Fibroblast of skin of abdomen (primary cell): Measurements from ENCODE around the gene TRAPPC6A. TPM values are rescaled to one million over a fixed set of nuclear protein-coding genes. Genes with fewer than 3 reads are reported as not detected.

ENCODE experiments used
- DNase-seq: peaks from one replicate; pipeline ENCODE4 v3.0.0-alpha.2; 2013
- polyA plus RNA-seq, 2 experiments: library from polyadenylated mRNA; unstranded; fragments of 120-200 nt; gene quantifications; one replicate each; pipeline ENCODE4 v1.2.1, GENCODE V29; 2013; ENCODE audit not compliant: insufficient read length in 2 of 2

The TRAPPC6A gene, protein sequence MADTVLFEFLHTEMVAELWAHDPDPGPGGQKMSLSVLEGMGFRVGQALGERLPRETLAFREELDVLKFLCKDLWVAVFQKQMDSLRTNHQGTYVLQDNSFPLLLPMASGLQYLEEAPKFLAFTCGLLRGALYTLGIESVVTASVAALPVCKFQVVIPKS
- 14.1 TPM for polyA plus RNA-seq (2013, experiment 1 of 2; ENCODE audit: insufficient read length)
- polyA plus RNA-seq (2013, experiment 2 of 2; ENCODE audit: insufficient read length), result 12.3 TPM

DNA sequence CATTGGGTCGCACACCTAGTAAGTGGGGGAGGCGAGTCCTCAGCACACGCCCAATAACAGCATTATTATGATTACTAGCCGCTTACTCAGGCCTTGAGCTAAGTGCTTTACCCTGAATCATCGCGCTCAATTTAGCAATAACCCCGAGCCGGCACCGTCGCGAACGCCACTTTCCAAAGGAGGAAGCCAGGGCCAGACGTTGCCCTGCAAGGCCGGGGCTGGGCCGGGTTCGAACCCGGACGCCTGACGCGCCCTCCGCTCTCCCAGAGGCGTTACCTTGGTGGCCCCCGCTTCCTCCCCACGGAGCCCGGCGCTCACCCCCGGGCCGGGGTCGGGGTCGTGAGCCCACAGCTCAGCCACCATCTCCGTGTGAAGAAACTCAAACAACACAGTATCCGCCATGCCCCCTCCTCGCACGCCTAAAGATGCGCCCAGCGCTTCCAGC lies at the start of gene TRAPPC6A:
TRAPPC6A (minus strand) TSS at position 421 of the 445 bp plus-strand sequence; CDS start at position 402, 19 bp downstream.
- DNase-seq, result peak; percentile 36

DNA sequence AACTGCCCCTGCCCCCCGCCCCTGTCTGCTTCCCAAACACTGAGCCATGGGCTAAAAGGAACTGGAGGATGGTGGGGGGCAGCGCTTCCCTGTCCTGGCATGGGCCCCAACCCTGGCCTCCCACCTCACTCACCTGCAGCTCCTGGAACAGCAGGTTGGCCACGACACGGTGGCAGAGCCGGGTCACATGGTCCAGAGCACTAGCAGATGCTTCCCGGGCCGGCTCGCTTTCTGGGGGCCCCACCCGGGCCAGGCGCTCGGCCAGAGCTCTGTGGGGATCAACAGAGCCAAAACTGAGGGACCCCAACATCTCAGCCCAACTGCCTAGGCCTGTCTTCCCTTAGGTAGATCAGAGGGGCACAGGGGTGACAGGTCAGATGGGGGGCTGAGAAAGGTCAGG lies 46.6 kb upstream of the TRAPPC6A start:
- no peak for DNase-seq

DNA sequence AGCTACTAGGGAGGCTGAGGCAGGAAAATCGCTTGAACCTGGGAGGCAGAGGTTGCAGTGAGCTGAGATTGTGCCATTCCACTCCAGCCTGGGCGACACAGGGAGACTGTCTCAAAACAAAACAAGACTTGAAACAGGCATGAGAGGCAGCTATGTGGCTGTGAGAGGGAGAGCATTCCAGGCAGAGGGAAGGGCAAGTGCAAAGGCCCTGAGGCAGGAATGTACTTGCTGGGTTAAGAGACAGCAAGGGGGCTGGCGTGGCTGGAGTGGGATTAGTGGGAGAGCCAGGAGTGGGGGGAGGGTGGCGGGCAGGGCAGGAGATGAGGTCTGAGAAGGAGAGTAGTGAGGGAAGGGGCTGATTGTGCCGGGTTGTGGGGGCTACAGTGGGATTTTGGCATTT lies 45.8 kb upstream of the TRAPPC6A start:
- no peak for DNase-seq

DNA sequence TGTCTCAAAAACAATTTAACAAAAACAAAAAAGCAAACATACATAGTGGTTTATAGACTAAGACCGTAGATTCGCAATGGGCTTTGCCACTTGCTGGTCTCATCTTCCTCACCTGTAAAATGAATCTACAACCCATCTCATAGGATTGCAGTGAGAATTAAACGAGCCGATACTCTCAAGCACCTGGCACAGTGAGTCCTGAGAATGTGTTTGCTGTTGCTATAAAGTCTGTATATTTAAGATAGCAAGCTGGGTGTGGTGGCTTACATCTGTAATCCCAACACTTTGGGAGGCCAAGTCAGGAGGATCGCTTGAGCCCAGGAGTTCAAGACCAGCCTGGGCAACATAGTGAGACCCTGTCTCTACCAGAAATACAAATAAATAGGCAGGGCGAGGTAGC lies 44.7 kb upstream of the TRAPPC6A start:
- no peak for DNase-seq

DNA sequence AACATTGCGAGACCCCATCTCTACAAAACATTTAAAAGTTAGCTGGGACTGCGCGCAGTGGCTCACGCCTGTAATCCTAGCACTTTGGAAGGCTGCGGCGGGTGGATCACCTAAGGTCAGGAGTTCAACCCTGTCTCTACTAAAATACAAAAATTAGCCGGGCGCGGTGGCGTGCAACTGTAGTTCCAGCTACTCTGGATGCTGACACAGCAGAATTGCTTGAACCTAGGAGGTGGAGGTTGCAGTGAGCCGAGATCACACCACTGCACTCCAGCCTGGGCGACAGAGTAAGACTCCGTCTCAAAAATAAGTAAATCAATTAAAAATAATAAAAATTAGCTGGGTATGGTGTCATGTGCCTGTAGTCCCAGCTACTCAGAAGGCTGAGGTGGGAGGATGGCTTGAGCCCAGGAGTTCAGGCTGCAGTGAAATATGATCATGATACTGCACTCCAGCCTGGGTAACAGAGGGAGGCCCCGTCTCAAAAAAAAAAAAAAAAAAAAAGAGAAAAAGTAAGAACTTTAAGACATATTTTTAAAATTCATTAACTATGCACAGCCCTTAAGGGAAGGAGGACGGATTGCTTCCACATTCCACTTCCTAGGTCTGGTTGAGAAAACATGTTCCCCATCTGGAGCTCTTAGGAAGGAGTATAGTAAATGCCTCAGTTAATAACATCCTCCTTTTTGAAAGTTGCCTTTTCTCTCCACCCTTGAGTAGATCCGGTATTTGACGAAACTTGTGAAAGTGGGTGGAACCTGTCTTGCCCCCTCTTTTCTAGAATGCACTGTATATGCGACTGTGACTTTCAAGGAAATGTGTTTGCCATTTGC lies 41.1 kb upstream of the TRAPPC6A start:
- DNase-seq, result no peak

DNA sequence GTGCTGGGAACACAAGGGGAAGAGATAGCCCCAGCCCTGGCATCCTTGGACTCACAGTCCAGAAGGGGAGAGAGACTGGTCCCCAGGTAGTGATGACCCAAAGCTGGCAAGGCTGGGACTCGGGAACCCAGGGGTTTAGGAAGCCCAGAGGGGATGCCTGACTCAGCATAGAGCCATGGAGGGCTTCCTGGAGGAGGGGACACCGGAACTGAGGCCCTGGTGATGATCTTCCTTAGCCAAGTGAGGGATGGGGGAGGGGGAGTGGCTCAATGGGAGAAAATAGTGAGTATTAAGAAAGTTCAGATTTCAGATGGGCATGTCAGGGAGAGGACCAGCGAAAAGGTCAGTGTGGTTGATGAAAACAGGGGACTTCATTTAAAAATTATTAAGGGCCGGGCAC lies 40.4 kb upstream of the TRAPPC6A start:
- DNase-seq, result no peak

DNA sequence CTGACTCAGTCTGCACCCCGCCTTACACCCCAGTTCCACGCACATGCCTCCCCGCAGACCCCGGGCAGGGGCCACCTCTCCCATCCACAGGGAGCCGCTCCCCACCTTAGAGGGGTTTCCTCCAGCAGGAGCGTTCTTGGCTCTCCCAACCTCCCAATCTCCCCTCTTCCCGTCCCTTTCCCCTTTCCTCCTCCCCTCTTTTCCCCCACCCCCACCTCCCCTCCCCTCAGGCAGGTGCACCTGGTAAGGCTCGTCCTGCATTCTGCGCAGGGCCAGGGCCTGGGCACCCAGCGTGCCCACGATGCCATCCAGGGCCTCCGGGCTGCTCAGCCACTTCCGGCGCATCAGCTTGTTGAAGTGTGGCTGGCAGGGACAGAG lies 39.9 kb upstream of the TRAPPC6A start:
- no peak for DNase-seq

DNA sequence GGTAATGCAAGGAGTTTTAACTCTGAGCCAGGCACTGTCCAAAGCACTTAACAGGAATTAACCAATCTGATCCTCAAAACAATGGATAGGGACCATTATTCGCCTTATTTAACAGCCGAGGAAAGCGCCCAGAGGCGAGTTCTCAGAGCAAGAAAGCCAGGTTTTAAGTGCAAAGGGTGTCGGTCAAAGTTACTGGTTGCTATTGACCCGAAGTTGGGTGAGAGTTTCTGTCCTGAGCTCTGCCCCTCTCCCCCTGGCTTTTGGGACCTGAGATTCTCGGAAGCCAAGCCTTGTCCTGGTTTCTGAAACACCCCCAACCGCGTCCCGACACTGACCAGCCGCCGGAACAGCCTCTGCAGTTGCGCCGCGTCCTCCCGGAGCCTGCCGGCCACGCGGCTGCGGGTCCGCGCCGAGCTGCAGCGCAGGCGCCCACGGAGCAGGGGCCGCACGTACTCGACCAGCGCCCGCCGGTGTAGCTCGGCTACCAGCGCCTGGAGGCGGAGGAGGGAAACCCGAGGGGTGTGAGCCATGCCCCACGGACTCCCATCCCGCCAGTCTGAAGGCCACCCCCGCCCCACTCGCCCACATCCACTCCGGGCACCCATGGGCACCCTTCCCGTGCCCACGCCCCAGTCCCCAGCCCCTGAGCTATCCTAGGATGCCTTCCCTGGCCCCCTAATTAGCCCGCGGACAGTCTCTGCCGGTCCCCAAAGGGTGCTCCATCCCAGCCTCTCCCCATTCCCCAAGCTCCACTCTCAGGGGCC lies 39.3 kb upstream of the TRAPPC6A start:
- DNase-seq, result no peak

DNA sequence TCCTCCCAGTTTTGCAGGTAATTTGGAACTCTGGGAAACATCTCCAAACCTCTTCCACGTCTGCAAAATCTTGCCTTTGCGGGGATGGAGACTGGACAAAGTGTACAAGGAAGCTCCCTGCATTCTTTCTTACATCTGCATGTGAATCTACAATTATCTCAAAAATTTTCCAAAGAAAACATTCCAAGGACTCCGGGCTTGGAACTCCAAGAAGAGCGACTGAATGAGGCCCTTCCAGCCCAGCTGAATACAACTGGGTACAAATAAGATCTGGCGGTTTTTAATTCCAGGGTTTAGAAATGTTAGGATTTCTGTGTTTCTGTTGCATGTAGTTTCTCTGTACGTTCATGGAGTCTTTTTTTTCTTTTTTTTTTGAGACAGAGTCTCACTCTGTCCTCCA lies 38.6 kb upstream of the TRAPPC6A start:
- DNase-seq, result peak; percentile 12

DNA sequence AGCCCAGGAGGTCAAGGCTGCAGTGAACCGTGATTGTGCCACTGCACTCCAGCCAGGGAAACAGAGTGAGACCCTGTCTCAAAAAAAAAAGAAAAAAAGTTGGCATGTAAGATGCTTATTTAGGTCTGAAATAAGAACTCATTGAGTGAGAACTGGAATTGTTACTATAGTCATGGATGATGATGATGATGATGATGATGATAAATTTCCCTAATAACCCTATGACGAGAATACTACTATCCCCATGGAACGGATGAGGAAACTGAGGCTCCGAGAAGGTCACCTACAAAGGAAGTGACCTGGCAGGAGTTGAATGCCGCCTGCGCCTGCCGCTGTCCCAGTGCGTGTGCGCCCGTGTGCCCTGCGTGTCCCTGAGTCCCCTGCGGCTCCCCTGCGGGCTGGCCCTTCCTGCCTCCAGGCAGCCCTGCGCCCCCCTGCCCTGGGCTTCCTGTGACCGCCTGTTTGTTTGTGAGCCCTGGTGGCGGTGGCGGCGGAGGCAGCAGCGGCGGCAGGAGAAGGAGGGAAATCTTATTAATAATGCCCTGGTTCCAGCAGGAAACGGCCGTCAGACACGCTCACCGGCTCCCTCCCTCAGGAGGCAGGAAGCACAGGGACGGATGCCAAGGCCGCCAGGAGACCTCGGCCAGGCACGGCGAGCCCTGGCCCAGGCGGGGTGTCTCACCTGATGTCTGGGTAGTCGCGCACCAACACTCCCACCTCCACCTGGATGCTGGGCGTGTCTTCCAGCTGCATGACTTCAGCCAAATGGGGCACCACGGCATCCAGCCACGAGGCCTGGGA lies 37.6 kb upstream of the TRAPPC6A start:
- no peak for DNase-seq

DNA sequence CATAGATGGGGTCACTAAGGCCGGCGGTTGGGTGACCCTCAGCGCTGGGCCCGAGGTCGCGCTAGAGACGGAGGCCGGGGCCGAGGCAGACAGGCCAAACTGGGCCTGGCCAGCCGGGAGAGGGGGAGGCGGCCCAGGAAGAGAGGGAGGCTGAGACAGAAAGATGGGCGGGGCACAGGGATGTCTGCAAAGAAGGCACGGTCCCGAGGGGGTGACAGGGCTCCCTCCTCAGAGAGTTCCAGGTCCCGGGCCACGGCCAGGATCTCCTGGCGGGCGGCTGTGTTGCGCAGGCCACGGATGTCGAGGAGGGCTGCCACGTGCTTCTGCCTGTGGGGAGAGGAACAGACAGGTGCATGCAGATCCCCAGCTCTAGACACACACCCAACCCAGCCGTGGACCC lies 35.0 kb upstream of the TRAPPC6A start:
- DNase-seq, result no peak

DNA sequence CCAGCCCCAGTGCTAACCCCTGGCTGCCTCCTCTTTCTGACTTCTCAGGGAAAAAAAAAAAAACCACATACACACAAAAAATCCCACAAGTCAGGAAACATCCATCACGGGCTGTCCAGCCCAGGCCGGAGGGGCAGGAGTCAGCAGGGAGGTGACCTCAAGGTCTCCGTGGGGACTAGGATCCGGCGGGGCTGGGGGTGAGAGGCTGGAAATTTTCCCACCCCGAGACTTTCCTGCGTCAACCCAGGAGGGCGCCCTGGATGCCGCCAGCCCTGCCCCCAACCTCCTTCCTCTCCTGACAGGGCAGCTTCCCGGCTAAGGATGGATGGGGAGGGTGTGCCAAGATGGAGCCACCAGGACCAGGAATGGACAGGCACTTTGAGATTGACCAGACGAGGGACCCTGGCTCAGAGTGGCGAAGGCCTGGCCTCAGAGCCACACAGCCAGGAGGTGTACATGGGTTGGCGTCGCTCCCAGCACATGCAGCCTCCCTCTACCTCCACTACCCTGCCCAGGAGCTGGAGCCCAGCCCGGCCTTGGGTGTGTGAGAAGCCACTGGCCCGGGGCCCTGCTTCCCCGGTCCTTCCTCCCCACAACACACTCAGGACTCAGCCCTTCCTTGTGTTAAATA lies 33.8 kb upstream of the TRAPPC6A start:
- DNase-seq, result no peak

DNA sequence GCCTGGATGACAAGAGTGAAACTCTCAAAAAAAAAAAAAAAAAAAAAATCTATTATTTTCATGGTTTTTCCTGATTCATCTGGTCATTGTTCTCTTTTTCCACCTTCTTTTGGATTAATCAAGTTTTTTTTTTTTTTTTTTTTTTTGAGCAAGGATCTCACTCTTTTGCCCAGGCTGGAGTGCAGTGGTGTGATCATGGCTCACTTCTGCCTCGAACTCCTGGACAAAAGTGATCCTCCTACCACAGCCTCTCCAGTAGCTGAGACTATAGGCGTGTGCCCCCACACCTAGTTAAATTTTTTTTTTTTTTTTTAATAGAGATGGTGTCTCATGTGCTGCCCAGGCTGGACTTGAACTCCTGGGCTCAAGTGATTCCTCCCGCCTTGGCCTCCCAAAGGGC lies 28.3 kb upstream of the TRAPPC6A start:
- no peak for DNase-seq

DNA sequence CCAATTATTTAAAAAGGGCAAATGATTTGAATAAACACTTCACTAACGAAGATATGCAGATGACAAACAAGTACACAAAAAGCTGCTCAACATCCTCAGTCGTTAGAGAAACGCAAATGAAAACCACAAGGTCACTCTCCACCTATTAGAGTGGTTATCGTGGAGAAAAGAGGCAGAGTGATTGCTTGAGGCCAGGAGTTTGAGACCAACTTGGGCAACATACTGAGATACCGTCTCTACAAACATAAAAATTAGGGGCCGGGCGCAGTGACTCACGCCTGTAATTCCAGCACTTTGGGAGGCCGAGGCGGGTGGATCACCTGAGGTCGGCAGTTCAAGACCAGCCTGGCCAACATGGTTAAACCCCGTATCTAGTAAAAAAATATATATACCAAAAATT lies 27.8 kb upstream of the TRAPPC6A start:
- DNase-seq, result no peak

DNA sequence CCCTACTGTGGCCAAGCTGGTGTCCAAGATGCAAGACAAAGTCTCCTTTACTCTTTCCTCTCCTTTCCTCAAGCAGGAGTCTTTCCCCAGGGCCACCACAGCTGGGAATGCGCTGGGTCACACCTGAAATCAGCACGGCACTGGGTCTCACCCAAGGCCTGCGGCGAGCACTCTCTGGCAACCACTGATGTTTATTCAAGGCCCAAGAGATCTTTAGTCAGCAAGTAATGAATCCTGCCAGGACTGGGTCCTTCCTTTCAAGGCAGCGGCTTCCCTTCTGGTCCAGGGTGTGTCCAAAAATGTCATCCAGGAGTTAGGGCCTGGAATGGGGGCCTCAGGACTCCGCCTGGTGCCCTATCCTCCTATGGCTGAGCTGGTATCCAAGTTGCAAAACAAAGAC lies 24.6 kb upstream of the TRAPPC6A start:
- no peak for DNase-seq

DNA sequence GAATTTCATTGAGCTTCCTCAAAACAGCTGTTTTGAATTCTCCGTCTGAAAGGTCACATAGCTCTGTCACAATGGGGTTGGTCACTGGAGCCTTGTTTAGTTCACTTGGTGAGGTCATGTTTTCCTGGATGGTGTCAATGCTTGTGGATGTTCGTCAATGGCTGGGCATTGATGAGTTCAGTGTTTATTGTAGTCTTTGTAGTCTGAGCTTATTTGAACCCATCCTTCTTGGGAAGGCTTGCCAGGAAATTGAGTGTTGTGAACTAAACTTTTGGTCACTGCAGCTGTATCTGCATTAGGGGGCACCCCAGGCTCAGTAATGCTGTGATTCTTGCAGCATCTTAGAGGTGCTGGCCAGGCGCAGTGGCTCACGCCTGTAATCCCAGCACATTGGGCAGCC lies 22.5 kb upstream of the TRAPPC6A start:
- DNase-seq, result peak; percentile 38

DNA sequence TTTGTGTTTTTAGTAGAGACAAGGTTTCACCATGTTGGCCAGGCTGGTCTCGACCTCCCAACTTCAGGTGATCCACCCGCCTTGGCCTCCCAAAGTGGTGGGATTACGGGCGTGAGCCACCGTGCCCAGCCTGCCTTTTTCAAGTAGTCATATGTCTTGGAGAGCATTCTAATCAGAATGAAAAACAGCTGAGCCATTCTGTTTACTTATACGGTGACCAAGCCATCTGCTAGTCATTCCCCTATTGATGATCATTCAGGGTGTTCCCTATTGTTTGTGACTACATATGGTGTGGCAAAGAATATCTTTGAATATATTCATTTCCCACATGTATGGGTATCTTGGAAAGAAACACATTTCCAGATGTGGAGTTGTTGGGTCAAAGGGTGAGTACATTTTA lies 17.7 kb upstream of the TRAPPC6A start:
- DNase-seq, result no peak

DNA sequence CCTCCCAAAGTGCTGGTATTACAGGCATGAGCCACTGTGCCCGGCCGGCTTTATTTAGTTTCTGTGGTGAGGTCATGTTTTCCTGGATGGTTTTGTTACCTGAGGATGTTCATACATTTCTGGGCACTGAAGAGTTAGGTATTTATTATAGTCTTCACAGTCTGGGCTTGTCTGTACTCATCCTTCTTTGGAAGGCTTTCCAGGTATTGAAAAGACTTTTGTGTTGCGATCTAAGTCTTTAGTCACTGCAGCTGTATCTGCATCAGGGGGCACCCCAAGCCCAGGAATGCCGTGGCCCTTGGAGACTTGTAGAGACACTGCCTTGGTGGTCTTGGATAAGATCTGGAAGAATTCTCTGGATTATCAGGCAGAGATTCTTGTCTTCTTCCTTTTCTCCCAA lies 13.3 kb upstream of the TRAPPC6A start:
- DNase-seq, result no peak

DNA sequence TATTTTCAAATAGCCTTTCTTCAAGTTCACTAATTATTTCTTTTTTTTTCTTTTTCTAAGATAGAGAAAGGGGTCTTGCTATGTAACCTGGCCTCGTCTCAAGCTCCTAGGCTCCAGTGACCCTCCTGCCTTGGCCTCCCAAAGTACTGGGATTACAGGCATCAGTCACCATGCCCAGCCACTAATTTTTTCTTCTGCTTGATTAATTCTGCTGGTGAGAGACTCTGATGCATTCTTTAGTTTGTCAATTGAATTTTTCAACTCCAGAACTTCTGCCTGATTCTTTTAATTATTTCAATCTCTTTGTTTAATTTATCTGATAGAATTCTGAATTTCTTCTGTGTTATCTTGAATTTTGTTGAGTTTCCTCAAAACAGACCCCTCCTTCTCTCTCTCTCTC lies 11.9 kb upstream of the TRAPPC6A start:
- DNase-seq, result no peak

DNA sequence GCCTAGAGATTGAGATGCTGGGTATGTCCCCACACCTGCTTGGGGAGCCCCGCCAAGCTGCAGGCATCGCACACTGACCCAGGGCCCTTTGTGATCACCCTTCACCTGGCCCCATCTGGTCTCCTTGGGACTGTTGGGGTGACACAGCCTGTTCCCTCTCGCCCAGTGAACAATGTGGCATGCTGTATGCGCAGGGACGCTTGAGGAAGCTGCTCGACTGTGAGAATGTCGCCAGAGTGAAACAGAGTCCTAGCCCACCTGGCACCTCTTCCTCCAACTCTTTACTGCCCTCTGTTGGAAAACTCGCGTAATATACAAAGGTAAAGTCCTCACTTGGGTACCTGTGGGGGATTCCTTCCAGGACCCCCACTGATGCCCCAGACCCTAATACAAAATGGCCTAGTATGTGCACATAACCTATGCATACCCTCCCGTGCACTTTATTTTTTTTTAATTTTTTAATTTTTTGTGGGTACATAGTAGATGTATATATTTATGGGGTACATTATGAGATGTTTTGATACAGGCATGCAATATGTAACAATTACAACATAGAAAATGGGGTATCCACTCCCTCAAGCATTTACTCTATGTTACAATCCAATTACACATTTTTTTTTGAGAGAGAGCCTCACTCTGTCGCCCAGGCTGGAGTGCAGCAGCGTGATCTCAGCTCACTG lies 9.5 kb upstream of the TRAPPC6A start:
- DNase-seq, result no peak

DNA sequence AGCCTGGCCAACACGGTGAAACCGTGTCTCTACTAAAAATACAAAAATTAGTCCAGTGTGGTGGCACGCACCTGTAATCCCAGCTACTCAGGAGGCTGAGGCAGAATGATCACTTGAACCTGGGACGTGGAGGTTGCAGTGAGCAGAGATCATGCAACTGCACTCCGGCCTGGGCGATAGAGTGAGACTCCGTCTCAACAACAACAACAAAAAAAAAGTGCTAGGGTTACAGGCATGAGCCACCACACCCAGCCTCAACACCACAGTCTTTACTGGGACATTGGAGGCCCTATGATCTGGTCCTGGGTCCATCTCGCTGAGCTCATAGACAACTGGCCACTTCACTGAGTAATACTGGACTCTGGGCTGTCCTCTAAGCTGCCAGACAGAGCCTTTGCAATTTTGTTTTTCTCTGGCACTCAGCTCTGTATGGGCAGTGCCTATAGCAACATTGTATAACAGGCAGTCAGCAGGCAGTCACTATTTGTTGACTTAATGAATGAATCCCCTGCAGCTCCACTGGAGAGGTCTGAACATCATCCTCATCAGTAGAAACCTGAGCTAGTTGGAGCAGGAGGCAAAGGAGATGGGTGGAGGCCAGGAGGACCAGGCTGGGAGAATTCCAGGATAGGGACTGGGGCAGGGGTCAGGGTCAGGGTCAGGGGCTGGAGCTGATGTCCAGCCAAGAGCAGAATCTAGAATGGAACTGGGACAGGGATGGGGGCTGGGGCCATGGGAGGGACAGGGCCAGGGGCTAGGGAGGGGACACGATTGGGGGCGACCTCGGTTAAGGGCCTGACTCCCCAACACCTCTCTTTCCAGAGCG lies 8.7 kb upstream of the TRAPPC6A start:
- DNase-seq, result no peak
